AG04449 (cell line): ENCODE measurements around the gene CLNK.

Experiments used
- CTCF ChIA-PET: fragments of 350-600 bp; formaldehyde crosslinking; extraction: SDS; loops from one replicate; lab custom pipeline; 2021; ENCODE audit warnings: antibody characterized with exemption; lab: Yijun Ruan, JAX
- POLR2A ChIA-PET: fragments of 400-600, 350-600 bp; formaldehyde crosslinking; extraction: SDS; loops from one replicate; lab custom pipeline; 2020; ENCODE audit warnings: antibody characterized with exemption, inconsistent platforms; lab: Yijun Ruan, JAX
- DNase-seq: peaks from one replicate; pipeline ENCODE4 v3.0.0-alpha.2; 2010; ENCODE audit warnings: low read depth, low spot score
- H3K4me3 ChIP-seq: 2 replicates; pipeline ENCODE4 v1.5.1; 2011; ENCODE audit warnings: low read depth, mild to moderate bottlenecking, control low read depth, low read length
- TF ChIP-seq, protein P1 (sequence below): IDR thresholded peaks from one replicate; pipeline ENCODE4 v1.5.1; 2011; ENCODE audit warnings: mild to moderate bottlenecking, moderate library complexity, low read length, control low read depth, inconsistent platforms; ENCODE audit not compliant: insufficient read depth; ENCODE audit errors: missing control alignments

Gene CLNK

DNA sequence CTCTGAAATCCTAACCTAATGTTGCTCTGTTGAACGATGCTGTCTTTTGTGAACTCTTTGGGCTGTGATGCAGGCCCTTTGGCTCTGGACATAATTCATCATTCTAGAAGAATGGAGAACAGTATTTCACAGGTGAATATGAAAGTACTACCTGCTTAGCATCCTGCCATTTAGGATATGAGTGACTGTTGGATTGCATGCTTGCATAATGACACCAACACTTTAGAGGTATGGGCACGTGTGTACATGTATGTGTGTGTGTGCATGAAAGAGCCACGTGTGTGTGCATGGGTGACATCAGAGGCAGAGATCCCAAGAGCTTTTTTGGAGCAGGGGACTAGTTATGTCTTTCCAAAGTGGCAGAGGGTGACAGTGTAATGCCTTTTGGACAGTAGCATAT lies 157.1 kb downstream of the CLNK start:
- H3K4me3 ChIP-seq = no peak overlapping the region
- CTCF ChIA-PET = no interaction called here
- POLR2A ChIA-PET = no interaction called here
- DNase-seq = no peak
- TF ChIP-seq, protein P1, sequence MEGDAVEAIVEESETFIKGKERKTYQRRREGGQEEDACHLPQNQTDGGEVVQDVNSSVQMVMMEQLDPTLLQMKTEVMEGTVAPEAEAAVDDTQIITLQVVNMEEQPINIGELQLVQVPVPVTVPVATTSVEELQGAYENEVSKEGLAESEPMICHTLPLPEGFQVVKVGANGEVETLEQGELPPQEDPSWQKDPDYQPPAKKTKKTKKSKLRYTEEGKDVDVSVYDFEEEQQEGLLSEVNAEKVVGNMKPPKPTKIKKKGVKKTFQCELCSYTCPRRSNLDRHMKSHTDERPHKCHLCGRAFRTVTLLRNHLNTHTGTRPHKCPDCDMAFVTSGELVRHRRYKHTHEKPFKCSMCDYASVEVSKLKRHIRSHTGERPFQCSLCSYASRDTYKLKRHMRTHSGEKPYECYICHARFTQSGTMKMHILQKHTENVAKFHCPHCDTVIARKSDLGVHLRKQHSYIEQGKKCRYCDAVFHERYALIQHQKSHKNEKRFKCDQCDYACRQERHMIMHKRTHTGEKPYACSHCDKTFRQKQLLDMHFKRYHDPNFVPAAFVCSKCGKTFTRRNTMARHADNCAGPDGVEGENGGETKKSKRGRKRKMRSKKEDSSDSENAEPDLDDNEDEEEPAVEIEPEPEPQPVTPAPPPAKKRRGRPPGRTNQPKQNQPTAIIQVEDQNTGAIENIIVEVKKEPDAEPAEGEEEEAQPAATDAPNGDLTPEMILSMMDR = no peak

DNA sequence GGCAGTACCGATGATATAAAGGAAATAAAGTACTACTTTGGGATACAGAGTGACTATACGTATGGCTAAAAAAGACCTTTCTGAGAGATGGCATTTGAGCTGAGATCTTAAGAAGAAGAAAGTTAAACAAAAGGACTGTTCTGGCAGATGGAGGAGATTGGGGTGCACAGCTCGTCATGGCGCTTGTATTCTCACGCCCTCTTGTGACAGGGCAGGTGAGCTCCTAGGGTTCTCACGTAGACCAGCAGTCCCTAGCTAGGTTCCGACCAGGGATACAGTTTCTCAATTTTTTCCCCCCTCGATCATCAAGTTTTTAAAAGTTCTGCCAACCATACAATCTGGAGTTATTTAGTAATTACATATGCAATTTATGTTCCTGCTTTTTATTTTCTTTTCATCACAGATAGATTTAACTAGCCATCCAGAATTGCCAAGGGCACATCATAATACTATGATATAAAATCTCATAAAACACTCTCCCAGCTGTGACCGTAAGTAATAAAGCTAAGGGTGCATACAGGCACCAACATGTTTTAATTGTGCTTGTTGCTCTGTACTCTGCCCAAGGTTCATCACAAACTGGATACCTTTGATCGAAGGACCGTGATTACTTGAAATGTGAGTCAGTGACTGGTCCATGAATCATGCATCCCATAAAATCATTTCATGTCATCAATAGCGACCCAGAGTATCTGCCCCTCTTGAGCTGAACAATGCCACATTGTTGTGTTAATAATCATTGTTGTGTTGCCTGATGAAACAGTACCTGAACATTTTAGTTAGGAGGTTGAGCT lies 157.9 kb downstream of the CLNK start:
- no peak overlapping the region for H3K4me3 ChIP-seq
- ChIA-PET POLR2A (no interaction called here), CTCF (interaction anchor here (0.9 to 1.8 kb wide), 4 partner anchors 11 to 367 kb away, joined by 3 to 10 read pairs (median 3); no protein-coding TSS in a partner anchor)
- TF ChIP-seq, protein P1 = no peak
- no peak for DNase-seq

DNA sequence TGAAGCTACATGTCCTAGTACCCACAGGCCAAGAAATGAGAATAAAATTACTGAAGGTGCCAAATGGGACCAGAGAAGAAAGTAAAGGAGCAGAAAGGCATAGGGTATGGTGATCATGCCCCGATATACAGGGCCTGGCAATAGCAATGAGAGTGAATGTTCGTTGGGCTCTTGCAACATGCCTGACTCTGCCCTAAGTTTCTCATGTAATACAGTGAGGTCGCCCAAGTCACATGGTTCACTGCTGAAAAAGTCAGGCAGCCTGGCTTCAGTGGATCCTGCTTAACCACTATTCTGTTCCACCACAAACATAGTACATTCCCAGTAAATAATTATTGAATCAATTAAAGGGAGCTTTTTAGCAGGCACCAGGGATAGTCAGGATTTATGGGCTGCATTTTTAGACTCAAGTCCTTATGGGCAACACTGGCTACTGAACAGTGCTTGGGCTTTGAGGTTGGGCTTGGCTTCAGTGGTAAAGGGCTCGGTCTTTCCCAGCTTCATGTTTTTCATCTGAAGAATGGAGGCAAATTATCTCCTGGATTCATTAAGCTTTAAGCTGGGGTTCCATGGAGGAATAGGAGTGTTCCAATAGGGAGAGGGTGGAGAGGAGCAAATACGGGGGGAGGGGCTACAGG lies 160.3 kb downstream of the CLNK start:
- ChIA-PET POLR2A (no interaction called here), CTCF (interaction anchor here (0.7 kb wide), 1 partner anchor 14 kb away, joined by 3 read pairs; no protein-coding TSS in a partner anchor)
- TF ChIP-seq, protein P1 = no peak
- no peak for DNase-seq
- H3K4me3 ChIP-seq = no peak overlapping the region

DNA sequence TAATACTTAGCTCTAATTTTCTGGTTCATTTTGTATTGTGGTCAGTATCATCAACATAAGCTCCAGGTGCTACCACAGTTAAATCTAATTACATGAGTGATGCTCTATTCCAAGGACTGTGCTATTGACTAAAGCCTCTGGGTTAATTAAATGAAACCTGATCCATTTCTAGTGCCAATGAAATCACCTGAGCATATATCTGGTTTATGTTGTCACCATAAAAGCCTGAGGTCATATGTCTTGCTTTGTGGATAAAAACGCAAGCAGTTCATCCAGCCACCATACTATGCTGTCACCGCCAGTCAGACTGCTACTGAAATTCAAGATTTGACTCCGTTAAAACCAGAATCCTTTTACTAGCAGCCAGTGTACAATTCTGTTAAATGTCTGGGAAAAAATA lies 163.1 kb downstream of the CLNK start:
- DNase-seq = no peak
- CTCF ChIA-PET = no interaction called here
- POLR2A ChIA-PET = no interaction called here
- H3K4me3 ChIP-seq = no peak overlapping the region
- TF ChIP-seq, protein P1 = no peak

DNA sequence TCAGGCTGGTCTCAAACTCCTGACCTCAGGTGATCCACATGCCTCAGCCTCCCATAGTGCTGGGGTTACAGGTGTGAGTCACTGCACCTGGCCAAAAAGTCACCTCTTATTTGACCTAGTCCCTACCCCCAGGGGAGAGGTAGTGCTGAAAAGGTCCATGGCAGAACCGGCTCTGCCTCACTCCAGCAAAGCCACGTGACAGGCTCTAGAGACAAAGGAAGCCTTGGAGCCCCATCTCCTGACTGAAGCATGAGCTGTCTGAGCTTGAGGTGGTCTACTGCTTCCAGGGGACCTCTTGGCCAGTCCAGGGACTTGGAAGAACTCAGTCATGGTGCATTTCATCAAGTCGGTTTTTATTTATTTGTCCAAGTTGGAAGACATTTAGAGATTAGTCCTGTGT lies 174.8 kb downstream of the CLNK start:
- ChIA-PET CTCF (no interaction called here), POLR2A (no interaction called here)
- no peak for DNase-seq
- TF ChIP-seq, protein P1 = no peak
- no peak overlapping the region for H3K4me3 ChIP-seq

DNA sequence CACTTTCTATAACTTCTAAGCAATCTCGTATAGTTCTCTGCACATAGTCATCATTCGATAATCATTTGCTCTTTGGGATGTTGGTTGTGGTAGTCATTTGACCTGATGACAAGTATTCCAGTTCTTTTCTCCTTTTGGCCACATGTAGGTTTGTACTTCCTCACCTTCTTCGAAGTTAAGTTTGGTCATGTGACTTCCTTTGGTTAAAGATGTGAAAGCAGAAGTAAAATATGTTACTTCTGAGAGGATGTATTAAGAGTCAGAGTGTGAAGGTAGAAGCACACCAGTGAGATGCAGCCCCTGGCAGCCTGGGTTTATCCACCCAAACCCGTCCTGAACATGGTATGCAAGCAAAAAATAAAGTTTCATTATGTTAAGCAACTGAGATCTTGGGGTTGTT lies 178.5 kb downstream of the CLNK start:
- DNase-seq = no peak
- ChIA-PET POLR2A (no interaction called here), CTCF (no interaction called here)
- H3K4me3 ChIP-seq = no peak overlapping the region
- TF ChIP-seq, protein P1 = no peak
